HEK293 (cell line): ENCODE results near the gene ARHGEF39.

Experiments used
- CTCF ChIA-PET: fragments of 350-600 bp; formaldehyde crosslinking; extraction: SDS; loops from one replicate; lab custom pipeline; 2021; ENCODE audit warnings: antibody characterized with exemption; lab: Yijun Ruan, JAX
- POLR2A ChIA-PET: fragments of 300-600 bp; formaldehyde crosslinking; extraction: SDS; loops from one replicate; lab custom pipeline; 2020; ENCODE audit warnings: antibody characterized with exemption, inconsistent platforms; lab: Yijun Ruan, JAX
- H3K27ac ChIP-seq: fragments of 200-500 bp; sonication (Bioruptor generic); 2 replicates; pipeline ENCODE4 v1.5.1; 2014; ENCODE audit warnings: low read depth, low read length, control low read depth, inconsistent platforms; ENCODE audit errors: extremely low read depth
- H3K36me3 ChIP-seq, 2 experiments: fragments of 200-500 bp in 1 of 2; sonication (Bioruptor generic) in 1 of 2; 1 replicate in 1 of 2; 2 replicates in 1 of 2; pipeline ENCODE4 v1.5.1; 2014 to 2017; ENCODE audit warnings: inconsistent platforms in 2 of 2, low read length in 2 of 2; ENCODE audit not compliant: control insufficient read depth in 2 of 2, insufficient read depth in 1 of 2
- H3K4me1 ChIP-seq: fragments of 200-500 bp; sonication (Bioruptor generic); 2 replicates; pipeline ENCODE4 v1.5.1; 2014; ENCODE audit warnings: mild to moderate bottlenecking, low read length, inconsistent platforms; ENCODE audit not compliant: control insufficient read depth, insufficient read depth
- H3K4me3 ChIP-seq: 2 replicates; pipeline ENCODE4 v1.5.1; 2011; ENCODE audit warnings: low read depth, mild to moderate bottlenecking, control low read depth, low read length, moderate library complexity
- H3K9me3 ChIP-seq: fragments of 200-500 bp; sonication (Bioruptor generic); 2 replicates; pipeline ENCODE4 v1.5.1; 2014; ENCODE audit warnings: low read depth, low read length, inconsistent platforms; ENCODE audit not compliant: control insufficient read depth, insufficient read depth
- GLIS1 ChIP-seq: fragments of 450-650 bp; formaldehyde crosslinking; IDR thresholded peaks from 2 replicates; pipeline ENCODE4 v1.5.1; 2016; ENCODE audit warnings: missing biosample characterization, missing genetic modification characterization
- KLF1 ChIP-seq: fragments of 450-650 bp; formaldehyde crosslinking; IDR thresholded peaks from 2 replicates; pipeline ENCODE4 v1.5.1; 2016; ENCODE audit warnings: missing biosample characterization, missing genetic modification characterization
- REPIN1 ChIP-seq: fragments of 450-650 bp; formaldehyde crosslinking; IDR thresholded peaks from 2 replicates; pipeline ENCODE4 v1.5.1; 2017; ENCODE audit warnings: missing biosample characterization, missing genetic modification characterization, low read depth
- SCRT1 ChIP-seq: fragments of 450-650 bp; formaldehyde crosslinking; IDR thresholded peaks from 2 replicates; pipeline ENCODE4 v1.5.1; 2016; ENCODE audit warnings: missing biosample characterization, missing genetic modification characterization, borderline replicate concordance
- SP2 ChIP-seq: fragments of 450-650 bp; formaldehyde crosslinking; IDR thresholded peaks from 2 replicates; pipeline ENCODE4 v1.5.1; 2016; ENCODE audit warnings: missing biosample characterization, missing genetic modification characterization
- WT1 ChIP-seq: fragments of 450-650 bp; formaldehyde crosslinking; IDR thresholded peaks from 2 replicates; pipeline ENCODE4 v1.5.1; 2016; ENCODE audit warnings: missing biosample characterization, missing genetic modification characterization
- ZNF292 ChIP-seq: fragments of 450-650 bp; formaldehyde crosslinking; IDR thresholded peaks from 2 replicates; pipeline ENCODE4 v1.5.1; 2016; ENCODE audit warnings: low read depth, missing biosample characterization, missing genetic modification characterization, borderline replicate concordance
- ZNF302 ChIP-seq: fragments of 450-650 bp; formaldehyde crosslinking; IDR thresholded peaks from 2 replicates; pipeline ENCODE4 v1.5.1; 2016; ENCODE audit warnings: missing biosample characterization, missing genetic modification characterization, low read depth
- ZNF341 ChIP-seq: fragments of 450-650 bp; formaldehyde crosslinking; IDR thresholded peaks from 2 replicates; pipeline ENCODE4; 2016; ENCODE audit warnings: low read depth, missing biosample characterization, missing genetic modification characterization
- ZNF391 ChIP-seq: fragments of 450-650 bp; formaldehyde crosslinking; IDR thresholded peaks from 2 replicates; pipeline ENCODE4 v1.5.1; 2016; ENCODE audit warnings: low read depth, missing biosample characterization, missing genetic modification characterization, borderline replicate concordance
- ZNF394 ChIP-seq: fragments of 450-650 bp; formaldehyde crosslinking; IDR thresholded peaks from 2 replicates; pipeline ENCODE4 v1.5.1; 2016; ENCODE audit warnings: missing biosample characterization, missing genetic modification characterization, mild to moderate bottlenecking, moderate library complexity, borderline replicate concordance
- ZNF514 ChIP-seq: fragments of 450-650 bp; formaldehyde crosslinking; IDR thresholded peaks from 2 replicates; pipeline ENCODE4 v1.5.1; 2016; ENCODE audit warnings: missing biosample characterization, missing genetic modification characterization
- ZNF580 ChIP-seq: fragments of 450-650 bp; formaldehyde crosslinking; IDR thresholded peaks from 2 replicates; pipeline ENCODE4 v1.5.1; 2016; ENCODE audit warnings: missing biosample characterization, missing genetic modification characterization
- ZNF621 ChIP-seq: fragments of 450-650 bp; formaldehyde crosslinking; IDR thresholded peaks from 2 replicates; pipeline ENCODE4 v1.5.1; 2017; ENCODE audit warnings: missing biosample characterization, missing genetic modification characterization
- ZNF626 ChIP-seq: fragments of 450-650 bp; sonication (Bioruptor Pico); formaldehyde crosslinking; IDR thresholded peaks from 2 replicates; pipeline ENCODE4 v1.5.1; 2018; ENCODE audit warnings: missing biosample characterization, missing genetic modification characterization, inconsistent platforms
- ZNF660 ChIP-seq: fragments of 450-650 bp; IDR thresholded peaks from 2 replicates; pipeline ENCODE4 v1.5.1; 2018; ENCODE audit warnings: missing biosample characterization, mild to moderate bottlenecking, missing genetic modification characterization
- ZNF677 ChIP-seq: fragments of 450-650 bp; IDR thresholded peaks from 2 replicates; pipeline ENCODE4 v1.5.0; 2018; ENCODE audit warnings: missing biosample characterization, mild to moderate bottlenecking, missing genetic modification characterization, moderate library complexity
- ZNF707 ChIP-seq: fragments of 450-650 bp; formaldehyde crosslinking; IDR thresholded peaks from 2 replicates; pipeline ENCODE4 v1.5.1; 2016; ENCODE audit warnings: missing biosample characterization, missing genetic modification characterization
- ZNF791 ChIP-seq: fragments of 450-650 bp; formaldehyde crosslinking; IDR thresholded peaks from 2 replicates; pipeline ENCODE4 v1.5.1; 2016; ENCODE audit warnings: missing biosample characterization, missing genetic modification characterization
- ZSCAN23 ChIP-seq: fragments of 450-650 bp; formaldehyde crosslinking; IDR thresholded peaks from 2 replicates; pipeline ENCODE4 v1.5.1; 2016; ENCODE audit warnings: missing biosample characterization, missing genetic modification characterization
- TF ChIP-seq, protein P1 (sequence below): fragments of 450-650 bp; formaldehyde crosslinking; IDR thresholded peaks from 2 replicates; pipeline ENCODE4 v1.5.1; 2016; ENCODE audit warnings: missing biosample characterization, missing genetic modification characterization, borderline replicate concordance

The ARHGEF39 gene

DNA sequence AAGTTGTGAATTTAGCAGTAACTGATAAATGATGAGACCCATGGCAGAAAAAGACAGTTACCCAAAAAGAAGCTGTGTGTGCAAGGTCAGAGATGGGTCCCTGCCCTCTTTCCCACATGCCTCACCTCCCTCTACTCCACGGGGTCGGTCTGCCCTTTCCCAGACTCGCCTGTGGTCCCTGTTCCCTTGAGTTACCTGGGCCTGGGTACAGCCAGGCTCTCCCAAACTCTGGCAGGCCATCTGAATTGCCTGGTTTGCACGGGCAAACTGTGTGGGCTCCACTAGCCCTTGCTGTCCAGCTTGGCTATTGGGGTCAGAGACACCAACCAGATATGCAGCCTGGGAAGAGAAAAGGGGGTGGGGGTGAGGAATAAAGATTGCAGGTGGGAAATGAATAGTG, 43.2 kb upstream of the ARHGEF39 start (continued):
- no peak for TF ChIP-seq ZNF626 (tag by site-specific recombination)
- no peak for TF ChIP-seq ZNF791 (tag by site-specific recombination)
- no peak for TF ChIP-seq KLF1 (tag by site-specific recombination)
- TF ChIP-seq ZNF580 (tag by site-specific recombination): no peak
- no peak for TF ChIP-seq ZNF660 (tag by site-specific recombination)
- no peak for TF ChIP-seq ZNF677

GRCh38 chr9:35706951-35707350, 42.0 kb upstream of the ARHGEF39 start:
- ChIA-PET CTCF (interaction anchor here (0.9 to 6.4 kb wide), 4 partner anchors 10 to 61 kb away, joined by 3 to 47 read pairs (median 4); no protein-coding TSS in a partner anchor), POLR2A (interaction anchor here (1.8 kb wide), 1 partner anchor 25 kb away, joined by 4 read pairs; the partner anchor contains the start of genes CREB3 and TLN1)
- H3K27ac ChIP-seq: no peak overlapping the region
- no peaks in the 10 kb centered on the region for H3K4me1 ChIP-seq
- peaks cover 25 to 94% of the 10 kb centered on the region in 2 experiments for H3K36me3 ChIP-seq
- no peak overlapping the region for H3K4me3 ChIP-seq
- TF ChIP-seq ZNF621 (tag by site-specific recombination): no peak
- no peak for TF ChIP-seq ZNF292 (tag by site-specific recombination)
- TF ChIP-seq, protein P1, sequence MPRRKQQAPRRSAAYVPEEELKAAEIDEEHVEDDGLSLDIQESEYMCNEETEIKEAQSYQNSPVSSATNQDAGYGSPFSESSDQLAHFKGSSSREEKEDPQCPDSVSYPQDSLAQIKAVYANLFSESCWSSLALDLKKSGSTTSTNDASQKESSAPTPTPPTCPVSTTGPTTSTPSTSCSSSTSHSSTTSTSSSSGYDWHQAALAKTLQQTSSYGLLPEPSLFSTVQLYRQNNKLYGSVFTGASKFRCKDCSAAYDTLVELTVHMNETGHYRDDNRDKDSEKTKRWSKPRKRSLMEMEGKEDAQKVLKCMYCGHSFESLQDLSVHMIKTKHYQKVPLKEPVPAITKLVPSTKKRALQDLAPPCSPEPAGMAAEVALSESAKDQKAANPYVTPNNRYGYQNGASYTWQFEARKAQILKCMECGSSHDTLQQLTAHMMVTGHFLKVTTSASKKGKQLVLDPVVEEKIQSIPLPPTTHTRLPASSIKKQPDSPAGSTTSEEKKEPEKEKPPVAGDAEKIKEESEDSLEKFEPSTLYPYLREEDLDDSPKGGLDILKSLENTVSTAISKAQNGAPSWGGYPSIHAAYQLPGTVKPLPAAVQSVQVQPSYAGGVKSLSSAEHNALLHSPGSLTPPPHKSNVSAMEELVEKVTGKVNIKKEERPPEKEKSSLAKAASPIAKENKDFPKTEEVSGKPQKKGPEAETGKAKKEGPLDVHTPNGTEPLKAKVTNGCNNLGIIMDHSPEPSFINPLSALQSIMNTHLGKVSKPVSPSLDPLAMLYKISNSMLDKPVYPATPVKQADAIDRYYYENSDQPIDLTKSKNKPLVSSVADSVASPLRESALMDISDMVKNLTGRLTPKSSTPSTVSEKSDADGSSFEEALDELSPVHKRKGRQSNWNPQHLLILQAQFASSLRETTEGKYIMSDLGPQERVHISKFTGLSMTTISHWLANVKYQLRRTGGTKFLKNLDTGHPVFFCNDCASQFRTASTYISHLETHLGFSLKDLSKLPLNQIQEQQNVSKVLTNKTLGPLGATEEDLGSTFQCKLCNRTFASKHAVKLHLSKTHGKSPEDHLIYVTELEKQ (tag by site-specific recombination): no peak
- no peak for TF ChIP-seq SCRT1 (tag by site-specific recombination)
- no peak for TF ChIP-seq ZNF302 (tag by site-specific recombination)
- TF ChIP-seq SP2 (tag by site-specific recombination): no peak
- no peak for TF ChIP-seq REPIN1 (tag by site-specific recombination)
- TF ChIP-seq ZSCAN23: no peak
- TF ChIP-seq ZNF707 (tag by site-specific recombination): no peak
- no peak for TF ChIP-seq WT1 (tag by site-specific recombination)
- TF ChIP-seq ZNF391 (tag by site-specific recombination): no peak
- TF ChIP-seq GLIS1: no peak
- TF ChIP-seq ZNF580 (tag by site-specific recombination): no peak
- TF ChIP-seq ZNF514 (tag by site-specific recombination): no peak
- TF ChIP-seq ZNF394 (tag by site-specific recombination): no peak
- no peak for TF ChIP-seq ZNF341
- no peaks in the 10 kb centered on the region for H3K9me3 ChIP-seq
